Esophagus squamous epithelium (tissue), 4 donors: ENCODE measurements around the gene THSD7B.

ENCODE experiments used
- POLR2A ChIP-seq, 4 donors: fragments of 450-650 bp; IDR thresholded peaks; one replicate each; pipeline ENCODE4 v1.6.1; 2017; ENCODE audit warnings: antibody characterized with exemption in 4 of 4, mild to moderate bottlenecking in 4 of 4, moderate library complexity in 3 of 4
- TF ChIP-seq, protein P1 (sequence below), 6 experiments: fragments of 450-650 bp in 4 of 6; fragments of 200-600 bp in 2 of 6; sonication (generic) in 2 of 6; IDR thresholded peaks; one replicate each; pipeline ENCODE4 v1.5.1; 2016 to 2019; ENCODE audit warnings: antibody characterized with exemption in 6 of 6, mild to moderate bottlenecking in 4 of 6, moderate library complexity in 4 of 6

DNA sequence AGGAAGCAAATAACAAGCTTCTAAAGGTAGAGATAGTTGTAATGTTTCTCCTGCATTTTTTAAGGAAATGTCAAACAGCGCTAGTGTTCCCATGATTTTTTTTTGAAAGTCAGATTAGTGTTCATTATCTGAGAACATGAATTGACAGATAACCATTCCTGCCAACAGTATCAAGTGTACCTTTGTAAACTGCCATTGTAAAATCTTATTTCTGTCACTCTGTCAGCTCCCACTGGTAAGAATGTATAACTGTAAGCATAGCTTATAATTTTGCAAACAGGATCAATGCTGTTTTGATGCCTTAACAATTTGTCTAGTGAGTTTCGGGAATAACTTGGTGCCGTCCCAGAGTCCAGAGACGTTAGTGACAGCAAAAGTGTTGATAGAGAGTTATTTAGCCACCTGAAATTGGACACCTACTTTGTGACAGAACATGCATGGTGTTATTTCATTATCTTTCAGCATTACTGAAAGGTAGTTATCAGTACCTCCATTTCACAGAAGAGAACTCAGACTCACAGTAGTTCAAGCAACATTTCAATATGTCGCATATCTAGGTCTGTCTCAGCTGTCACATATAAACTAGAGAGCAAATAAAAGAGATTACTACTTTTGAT, 221.4 kb downstream of the THSD7B start:
- TF ChIP-seq POLR2A (IDR thresholded peaks at IDR 0.05), result no peak
- TF ChIP-seq, protein P1, sequence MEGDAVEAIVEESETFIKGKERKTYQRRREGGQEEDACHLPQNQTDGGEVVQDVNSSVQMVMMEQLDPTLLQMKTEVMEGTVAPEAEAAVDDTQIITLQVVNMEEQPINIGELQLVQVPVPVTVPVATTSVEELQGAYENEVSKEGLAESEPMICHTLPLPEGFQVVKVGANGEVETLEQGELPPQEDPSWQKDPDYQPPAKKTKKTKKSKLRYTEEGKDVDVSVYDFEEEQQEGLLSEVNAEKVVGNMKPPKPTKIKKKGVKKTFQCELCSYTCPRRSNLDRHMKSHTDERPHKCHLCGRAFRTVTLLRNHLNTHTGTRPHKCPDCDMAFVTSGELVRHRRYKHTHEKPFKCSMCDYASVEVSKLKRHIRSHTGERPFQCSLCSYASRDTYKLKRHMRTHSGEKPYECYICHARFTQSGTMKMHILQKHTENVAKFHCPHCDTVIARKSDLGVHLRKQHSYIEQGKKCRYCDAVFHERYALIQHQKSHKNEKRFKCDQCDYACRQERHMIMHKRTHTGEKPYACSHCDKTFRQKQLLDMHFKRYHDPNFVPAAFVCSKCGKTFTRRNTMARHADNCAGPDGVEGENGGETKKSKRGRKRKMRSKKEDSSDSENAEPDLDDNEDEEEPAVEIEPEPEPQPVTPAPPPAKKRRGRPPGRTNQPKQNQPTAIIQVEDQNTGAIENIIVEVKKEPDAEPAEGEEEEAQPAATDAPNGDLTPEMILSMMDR (IDR thresholded peaks at IDR 0.05), result no peak
